ENCODE results near the gene CPLX1.
"Not testable (repeated sequence)": the region's sequence is repeated elsewhere in the genome, so short reads cannot be mapped to it uniquely, and the experiment has no call there.

The CPLX1 gene

GRCh38 chr4:760616-761015, 65.3 kb downstream of the CPLX1 start:
- DNase-seq (ENCODE audit: low read depth, low spot score), result no peak

- peak; percentile 42 for DNase-seq (ENCODE audit: low read depth, low spot score)
Observed at GRCh38 chr4:759810-760209, 66.1 kb downstream of the CPLX1 start.

- DNase-seq (ENCODE audit: low read depth, low spot score), result no peak
Observed at GRCh38 chr4:757111-757510, 68.8 kb downstream of the CPLX1 start.

- DNase-seq (ENCODE audit: low read depth, low spot score), result no peak
Observed at GRCh38 chr4:754221-755120, 71.5 kb downstream of the CPLX1 start.

- DNase-seq (ENCODE audit: low read depth, low spot score), result not testable (repeated sequence)
Observed at GRCh38 chr4:753186-753585, 72.7 kb downstream of the CPLX1 start.

GRCh38 chr4:752196-752861, 73.6 kb downstream of the CPLX1 start:
- no peak for DNase-seq (ENCODE audit: low read depth, low spot score)

GRCh38 chr4:751676-752075, 74.3 kb downstream of the CPLX1 start:
- no peak for DNase-seq (ENCODE audit: low read depth, low spot score)

- no peak for DNase-seq (ENCODE audit: low read depth, low spot score)
Observed at GRCh38 chr4:749698-750666, 75.9 kb downstream of the CPLX1 start.

- no peak for DNase-seq (ENCODE audit: low read depth, low spot score)
Observed at GRCh38 chr4:748461-748860, 77.5 kb downstream of the CPLX1 start.

GRCh38 chr4:747546-748170, 78.3 kb downstream of the CPLX1 start:
- DNase-seq (ENCODE audit: low read depth, low spot score), result no peak

- DNase-seq (ENCODE audit: low read depth, low spot score), result no peak
Observed at GRCh38 chr4:744212-744841, 81.6 kb downstream of the CPLX1 start.

- DNase-seq (ENCODE audit: low read depth, low spot score), result no peak
Observed at GRCh38 chr4:743463-744211, 82.3 kb downstream of the CPLX1 start.

- DNase-seq (ENCODE audit: low read depth, low spot score), result peak; percentile 76
Observed at GRCh38 chr4:742742-743311, 83.1 kb downstream of the CPLX1 start.

- DNase-seq (ENCODE audit: low read depth, low spot score), result no peak
Observed at GRCh38 chr4:742096-742741, 83.7 kb downstream of the CPLX1 start.

- no peak for DNase-seq (ENCODE audit: low read depth, low spot score)
Observed at GRCh38 chr4:740656-741282, 85.2 kb downstream of the CPLX1 start.

GRCh38 chr4:740011-740410, 85.9 kb downstream of the CPLX1 start:
- no peak for DNase-seq (ENCODE audit: low read depth, low spot score)

GRCh38 chr4:739569-739968, 86.4 kb downstream of the CPLX1 start:
- no peak for DNase-seq (ENCODE audit: low read depth, low spot score)

GRCh38 chr4:738781-739280, 87.1 kb downstream of the CPLX1 start:
- DNase-seq (ENCODE audit: low read depth, low spot score), result no peak

GRCh38 chr4:736561-736960, 89.4 kb downstream of the CPLX1 start:
- DNase-seq (ENCODE audit: low read depth, low spot score), result not testable (repeated sequence)

Data from ELF-1 (cell line).